HEK293 (cell line): Measurements from ENCODE around the gene FLYWCH1.

ENCODE experiments used
- CTCF ChIA-PET: fragments of 350-600 bp; formaldehyde crosslinking; extraction: SDS; loops from one replicate; lab custom pipeline; 2021; ENCODE audit warnings: antibody characterized with exemption; lab: Yijun Ruan, JAX
- POLR2A ChIA-PET: fragments of 300-600 bp; formaldehyde crosslinking; extraction: SDS; loops from one replicate; lab custom pipeline; 2020; ENCODE audit warnings: antibody characterized with exemption, inconsistent platforms; lab: Yijun Ruan, JAX
- H3K27ac ChIP-seq: fragments of 200-500 bp; sonication (Bioruptor generic); 2 replicates; pipeline ENCODE4 v1.5.1; 2014; ENCODE audit warnings: low read depth, low read length, control low read depth, inconsistent platforms; ENCODE audit errors: extremely low read depth
- H3K36me3 ChIP-seq, 2 experiments: fragments of 200-500 bp in 1 of 2; sonication (Bioruptor generic) in 1 of 2; 1 replicate in 1 of 2; 2 replicates in 1 of 2; pipeline ENCODE4 v1.5.1; 2014 to 2017; ENCODE audit warnings: inconsistent platforms in 2 of 2, low read length in 2 of 2; ENCODE audit not compliant: control insufficient read depth in 2 of 2, insufficient read depth in 1 of 2
- H3K4me1 ChIP-seq: fragments of 200-500 bp; sonication (Bioruptor generic); 2 replicates; pipeline ENCODE4 v1.5.1; 2014; ENCODE audit warnings: mild to moderate bottlenecking, low read length, inconsistent platforms; ENCODE audit not compliant: control insufficient read depth, insufficient read depth
- H3K4me3 ChIP-seq: 2 replicates; pipeline ENCODE4 v1.5.1; 2011; ENCODE audit warnings: low read depth, mild to moderate bottlenecking, control low read depth, low read length, moderate library complexity
- H3K9me3 ChIP-seq: fragments of 200-500 bp; sonication (Bioruptor generic); 2 replicates; pipeline ENCODE4 v1.5.1; 2014; ENCODE audit warnings: low read depth, low read length, inconsistent platforms; ENCODE audit not compliant: control insufficient read depth, insufficient read depth
- MYNN ChIP-seq: fragments of 450-650 bp; formaldehyde crosslinking; IDR thresholded peaks from 2 replicates; pipeline ENCODE4 v1.5.1; 2016; ENCODE audit warnings: missing biosample characterization, missing genetic modification characterization, borderline replicate concordance
- SCRT1 ChIP-seq: fragments of 450-650 bp; formaldehyde crosslinking; IDR thresholded peaks from 2 replicates; pipeline ENCODE4 v1.5.1; 2016; ENCODE audit warnings: missing biosample characterization, missing genetic modification characterization, borderline replicate concordance
- SCRT2 ChIP-seq: fragments of 450-650 bp; formaldehyde crosslinking; IDR thresholded peaks from 2 replicates; pipeline ENCODE4 v1.5.1; 2016; ENCODE audit warnings: missing biosample characterization, missing genetic modification characterization
- ZBTB1 ChIP-seq: fragments of 450-650 bp; formaldehyde crosslinking; IDR thresholded peaks from 2 replicates; pipeline ENCODE4 v1.5.1; 2016; ENCODE audit warnings: missing biosample characterization, missing genetic modification characterization
- ZNF16 ChIP-seq: fragments of 450-650 bp; formaldehyde crosslinking; IDR thresholded peaks from 2 replicates; pipeline ENCODE4 v1.5.1; 2016; ENCODE audit warnings: low read depth, missing biosample characterization, missing genetic modification characterization
- ZNF174 ChIP-seq: fragments of 450-650 bp; formaldehyde crosslinking; IDR thresholded peaks from 2 replicates; pipeline ENCODE4 v1.5.0; 2017; ENCODE audit warnings: missing biosample characterization, mild to moderate bottlenecking, missing genetic modification characterization
- ZNF248 ChIP-seq: fragments of 450-650 bp; formaldehyde crosslinking; IDR thresholded peaks from 2 replicates; pipeline ENCODE4 v1.5.1; 2017; ENCODE audit warnings: missing biosample characterization, missing genetic modification characterization
- ZNF354C ChIP-seq: fragments of 450-650 bp; formaldehyde crosslinking; IDR thresholded peaks from 2 replicates; pipeline ENCODE4 v1.5.1; 2016; ENCODE audit warnings: missing biosample characterization, missing genetic modification characterization, low read depth, borderline replicate concordance
- ZNF423 ChIP-seq: fragments of 450-650 bp; formaldehyde crosslinking; IDR thresholded peaks from 2 replicates; pipeline ENCODE4 v1.5.1; 2016; ENCODE audit warnings: missing biosample characterization, missing genetic modification characterization
- ZNF433 ChIP-seq: fragments of 450-650 bp; formaldehyde crosslinking; IDR thresholded peaks from 2 replicates; pipeline ENCODE4 v1.5.1; 2016; ENCODE audit warnings: missing biosample characterization, missing genetic modification characterization, low read depth
- ZNF510 ChIP-seq: fragments of 450-650 bp; formaldehyde crosslinking; IDR thresholded peaks from 2 replicates; pipeline ENCODE4 v1.5.1; 2018; ENCODE audit warnings: mild to moderate bottlenecking, missing genetic modification characterization, missing biosample characterization; ENCODE audit not compliant: insufficient replicate concordance
- ZNF645 ChIP-seq: fragments of 450-650 bp; formaldehyde crosslinking; IDR thresholded peaks from 2 replicates; pipeline ENCODE4; 2016; ENCODE audit warnings: missing biosample characterization, missing genetic modification characterization
- ZNF677 ChIP-seq: fragments of 450-650 bp; IDR thresholded peaks from 2 replicates; pipeline ENCODE4 v1.5.0; 2018; ENCODE audit warnings: missing biosample characterization, mild to moderate bottlenecking, missing genetic modification characterization, moderate library complexity
- ZNF76 ChIP-seq: fragments of 450-650 bp; formaldehyde crosslinking; IDR thresholded peaks from 2 replicates; pipeline ENCODE4; 2016; ENCODE audit warnings: low read depth, missing biosample characterization, missing genetic modification characterization, borderline replicate concordance
- ZSCAN30 ChIP-seq: fragments of 450-650 bp; IDR thresholded peaks from 2 replicates; pipeline ENCODE4 v1.5.1; 2018; ENCODE audit warnings: missing biosample characterization, mild to moderate bottlenecking, missing genetic modification characterization, moderate library complexity
- TF ChIP-seq, protein P1 (sequence below): fragments of 450-650 bp; formaldehyde crosslinking; IDR thresholded peaks from 2 replicates; pipeline ENCODE4 v1.5.0; 2017; ENCODE audit warnings: missing biosample characterization, missing genetic modification characterization, borderline replicate concordance
- TF ChIP-seq, protein P2 (sequence below): fragments of 450-650 bp; formaldehyde crosslinking; IDR thresholded peaks from 2 replicates; pipeline ENCODE4 v1.5.1; 2016; ENCODE audit warnings: missing biosample characterization, missing genetic modification characterization

Gene FLYWCH1

DNA sequence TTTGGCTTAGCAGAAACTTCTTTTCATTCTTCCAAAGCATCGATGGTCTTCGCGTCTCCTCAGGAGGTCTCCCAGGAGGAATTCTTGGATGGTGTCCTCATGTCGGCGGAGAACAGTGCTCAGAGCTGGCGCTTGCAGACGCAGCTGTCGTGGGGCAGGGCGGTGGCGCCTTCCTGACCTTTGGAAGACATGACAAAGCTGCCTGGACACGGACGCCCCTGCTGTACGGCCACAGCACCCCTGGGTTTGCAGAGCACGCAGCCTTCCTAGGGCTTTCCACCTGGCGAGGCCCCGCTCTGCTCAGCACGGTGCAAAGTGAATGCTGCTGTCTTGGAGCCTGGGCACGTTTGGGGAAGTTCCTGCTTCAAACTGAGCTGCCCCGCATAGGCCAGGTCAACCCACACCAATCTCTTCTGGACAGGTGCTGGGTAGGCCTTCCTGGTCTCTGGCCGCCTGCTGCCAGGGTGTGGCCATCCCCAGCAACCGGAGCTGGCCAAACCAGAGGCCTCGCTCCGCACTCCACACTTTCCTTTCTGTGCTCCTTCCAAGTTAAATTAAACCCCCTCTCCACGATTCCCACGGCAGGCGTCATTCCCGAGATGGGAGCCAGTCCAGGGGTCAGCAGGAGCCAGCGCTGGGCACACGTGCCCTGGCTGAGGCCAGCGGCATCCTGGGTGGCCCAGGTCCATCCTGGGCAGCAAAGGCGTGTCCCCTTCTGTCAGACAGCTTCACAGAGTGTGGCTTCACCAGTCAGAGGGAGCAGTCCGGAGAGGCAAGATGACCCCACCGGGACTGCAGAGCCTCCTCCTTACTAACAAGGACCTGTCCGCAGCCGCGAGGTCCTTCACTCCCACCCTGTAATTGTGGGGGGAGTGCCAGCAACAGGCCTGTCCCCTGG is 37.3 kb downstream of the FLYWCH1 start (continued):
- TF ChIP-seq, protein P1, sequence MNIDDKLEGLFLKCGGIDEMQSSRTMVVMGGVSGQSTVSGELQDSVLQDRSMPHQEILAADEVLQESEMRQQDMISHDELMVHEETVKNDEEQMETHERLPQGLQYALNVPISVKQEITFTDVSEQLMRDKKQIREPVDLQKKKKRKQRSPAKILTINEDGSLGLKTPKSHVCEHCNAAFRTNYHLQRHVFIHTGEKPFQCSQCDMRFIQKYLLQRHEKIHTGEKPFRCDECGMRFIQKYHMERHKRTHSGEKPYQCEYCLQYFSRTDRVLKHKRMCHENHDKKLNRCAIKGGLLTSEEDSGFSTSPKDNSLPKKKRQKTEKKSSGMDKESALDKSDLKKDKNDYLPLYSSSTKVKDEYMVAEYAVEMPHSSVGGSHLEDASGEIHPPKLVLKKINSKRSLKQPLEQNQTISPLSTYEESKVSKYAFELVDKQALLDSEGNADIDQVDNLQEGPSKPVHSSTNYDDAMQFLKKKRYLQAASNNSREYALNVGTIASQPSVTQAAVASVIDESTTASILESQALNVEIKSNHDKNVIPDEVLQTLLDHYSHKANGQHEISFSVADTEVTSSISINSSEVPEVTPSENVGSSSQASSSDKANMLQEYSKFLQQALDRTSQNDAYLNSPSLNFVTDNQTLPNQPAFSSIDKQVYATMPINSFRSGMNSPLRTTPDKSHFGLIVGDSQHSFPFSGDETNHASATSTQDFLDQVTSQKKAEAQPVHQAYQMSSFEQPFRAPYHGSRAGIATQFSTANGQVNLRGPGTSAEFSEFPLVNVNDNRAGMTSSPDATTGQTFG: no peak
- TF ChIP-seq, protein P2, sequence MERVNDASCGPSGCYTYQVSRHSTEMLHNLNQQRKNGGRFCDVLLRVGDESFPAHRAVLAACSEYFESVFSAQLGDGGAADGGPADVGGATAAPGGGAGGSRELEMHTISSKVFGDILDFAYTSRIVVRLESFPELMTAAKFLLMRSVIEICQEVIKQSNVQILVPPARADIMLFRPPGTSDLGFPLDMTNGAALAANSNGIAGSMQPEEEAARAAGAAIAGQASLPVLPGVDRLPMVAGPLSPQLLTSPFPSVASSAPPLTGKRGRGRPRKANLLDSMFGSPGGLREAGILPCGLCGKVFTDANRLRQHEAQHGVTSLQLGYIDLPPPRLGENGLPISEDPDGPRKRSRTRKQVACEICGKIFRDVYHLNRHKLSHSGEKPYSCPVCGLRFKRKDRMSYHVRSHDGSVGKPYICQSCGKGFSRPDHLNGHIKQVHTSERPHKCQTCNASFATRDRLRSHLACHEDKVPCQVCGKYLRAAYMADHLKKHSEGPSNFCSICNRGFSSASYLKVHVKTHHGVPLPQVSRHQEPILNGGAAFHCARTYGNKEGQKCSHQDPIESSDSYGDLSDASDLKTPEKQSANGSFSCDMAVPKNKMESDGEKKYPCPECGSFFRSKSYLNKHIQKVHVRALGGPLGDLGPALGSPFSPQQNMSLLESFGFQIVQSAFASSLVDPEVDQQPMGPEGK: no peak

GRCh38 chr16:2949705-2950352 is 38.1 kb downstream of the FLYWCH1 start:
- Histone ChIP-seq H3K4me3 (no peak overlapping the region), H3K27ac (no peak overlapping the region), H3K4me1 (no peaks in the 10 kb centered on the region)
- POLR2A ChIA-PET: no interaction called here
- TF ChIP-seq ZNF423 (tag by site-specific recombination) (no peak), SCRT1 (peak; percentile 64; the same call in 1 of the 2 replicates), ZSCAN30 (tag by site-specific recombination) (no peak), SCRT2 (tag by site-specific recombination) (peak; percentile 86)
- TF ChIP-seq, all 188 proteins: peak for 2
- Histone ChIP-seq H3K36me3 (peaks cover 0 to 16% of the 10 kb centered on the region in 2 experiments; a peak in 2 of 3 replicates), H3K9me3 (no peaks in the 10 kb centered on the region)
- CTCF ChIA-PET: interaction anchor here (1.6 to 1.7 kb wide), 2 partner anchors 11 to 82 kb away, joined by 5 to 7 read pairs; no protein-coding TSS in a partner anchor

GRCh38 chr16:2950353-2950724 is 38.6 kb downstream of the FLYWCH1 start:
- POLR2A ChIA-PET: no interaction called here
- no peak overlapping the region for H3K27ac ChIP-seq
- CTCF ChIA-PET: interaction anchor here (0.6 to 1.7 kb wide), 3 partner anchors 10 to 138 kb away, joined by 3 to 7 read pairs (median 5); no protein-coding TSS in a partner anchor
- H3K36me3 ChIP-seq: peaks cover 0 to 16% of the 10 kb centered on the region in 2 experiments; a peak in 1 of 3 replicates
- no peak overlapping the region for H3K4me3 ChIP-seq
- no peak for TF ChIP-seq MYNN (tag by site-specific recombination)
- TF ChIP-seq ZNF248 (tag by site-specific recombination): no peak
- no peak for TF ChIP-seq ZNF174
- TF ChIP-seq ZNF76 (tag by site-specific recombination): no peak
- no peak for TF ChIP-seq ZNF510 (tag by site-specific recombination)
- no peak for TF ChIP-seq ZNF645
- no peak for TF ChIP-seq ZNF677 (tag by site-specific recombination)
- no peak for TF ChIP-seq ZNF16 (tag by site-specific recombination)
- no peak for TF ChIP-seq ZNF354C
- TF ChIP-seq ZNF433 (tag by site-specific recombination): no peak
- no peak for TF ChIP-seq ZBTB1 (tag by site-specific recombination)
- no peaks in the 10 kb centered on the region for H3K9me3 ChIP-seq
- no peaks in the 10 kb centered on the region for H3K4me1 ChIP-seq
